ENCODE data around the gene IL1A. TPM values are rescaled to one million over a fixed set of nuclear protein-coding genes. Genes with fewer than 3 reads are reported as not detected.
A peak's percentile ranks its signal among the peaks of the same experiment; 100 is the strongest.

The IL1A gene
- total RNA-seq, 1 experiment from 2014 or later: 6.3 TPM

DNA sequence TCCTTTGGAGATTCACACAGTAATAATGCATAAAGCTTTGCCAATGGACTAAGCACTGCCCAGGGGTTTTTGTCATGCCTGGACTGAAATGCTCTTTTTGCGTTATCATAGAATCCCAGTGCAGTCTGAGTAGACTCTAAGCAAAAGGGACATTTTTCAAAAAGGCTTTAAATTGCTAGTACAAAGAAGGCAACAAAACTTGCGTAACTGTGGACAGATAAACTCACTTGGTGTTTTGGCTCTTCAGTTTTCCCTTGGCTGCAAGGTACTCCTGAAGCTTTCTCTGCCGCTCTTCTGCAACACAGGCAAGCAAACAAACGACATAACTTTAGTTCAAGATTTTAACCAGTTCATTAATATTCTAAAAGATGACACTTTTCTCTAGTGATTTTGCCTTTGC lies 22.0 kb downstream of the IL1A start:
- Histone ChIP-seq H3K4me3 (ENCODE audit: low read depth, low read length, poor library complexity, severe bottlenecking) (peak overlapping the region; percentile 84), H3K27me3 (replicated peaks; ENCODE audit: insufficient read depth, low read depth, low read length, poor library complexity) (no peaks in the 10 kb centered on the region), H3K27ac (ENCODE audit: low read depth, low read length, poor library complexity, severe bottlenecking) (no peak overlapping the region), H3K9me3 (ENCODE audit: low read depth, low read length, poor library complexity, severe bottlenecking) (no peaks in the 10 kb centered on the region), H3K4me1 (ENCODE audit: insufficient read depth, low read length, poor library complexity, severe bottlenecking) (peaks cover 10% of the 10 kb centered on the region), H3K36me3 (ENCODE audit: insufficient read depth, low read length, poor library complexity, severe bottlenecking) (peaks cover 46% of the 10 kb centered on the region)
- intact Hi-C loops (cut with micrococcal nuclease; ENCODE audit: unreplicated experiment): no loop called here
- ChIA-PET POLR2A (ENCODE audit: low non-redundant PET) (no interaction called here), CTCF (interaction anchor here (0.6 kb wide), 1 partner anchor 123 kb away, joined by 3 read pairs; no protein-coding TSS in a partner anchor)
- BruUV-seq (replicated peaks): TSS peak; percentile 2
- no peak for TF ChIP-seq EZH2 (IDR thresholded peaks at IDR 0.05; ENCODE audit: borderline replicate concordance, low read depth, low read length, poor library complexity, severe bottlenecking)
- no peak for TF ChIP-seq CTCF (conservative IDR thresholded peaks at IDR 0.05; ENCODE audit: low read depth, low read length)
- DNase-seq (ENCODE audit: low spot score): no peak

DNA sequence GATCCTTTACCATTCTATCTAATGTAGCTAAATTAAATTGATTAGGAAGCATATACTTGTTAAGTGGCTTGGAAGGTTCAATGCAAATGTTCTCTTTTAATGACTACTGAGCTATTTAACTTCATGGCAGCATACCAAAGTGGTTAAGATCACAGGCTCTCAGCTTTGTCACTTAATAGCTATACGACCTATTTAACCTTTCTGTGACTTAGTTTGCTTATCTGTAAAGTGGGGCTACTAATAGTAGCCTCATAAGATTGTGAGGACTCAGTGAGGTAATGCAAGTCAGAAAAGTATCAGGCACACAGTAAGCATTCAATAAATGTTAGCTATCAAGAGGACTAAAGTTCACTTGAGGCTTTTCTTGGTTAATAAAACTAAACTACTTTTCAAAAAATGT lies 24.1 kb downstream of the IL1A start:
- Histone ChIP-seq H3K9me3 (ENCODE audit: low read depth, low read length, poor library complexity, severe bottlenecking) (no peaks in the 10 kb centered on the region), H3K27ac (ENCODE audit: low read depth, low read length, poor library complexity, severe bottlenecking) (no peak overlapping the region), H3K36me3 (ENCODE audit: insufficient read depth, low read length, poor library complexity, severe bottlenecking) (peaks cover 67% of the 10 kb centered on the region), H3K4me3 (ENCODE audit: low read depth, low read length, poor library complexity, severe bottlenecking) (no peak overlapping the region), H3K4me1 (ENCODE audit: insufficient read depth, low read length, poor library complexity, severe bottlenecking) (peaks cover 8% of the 10 kb centered on the region), H3K27me3 (replicated peaks; ENCODE audit: insufficient read depth, low read depth, low read length, poor library complexity) (no peaks in the 10 kb centered on the region)
- no peak for DNase-seq (ENCODE audit: low spot score)
- ChIA-PET CTCF (no interaction called here), POLR2A (ENCODE audit: low non-redundant PET) (interaction anchor here (0.6 kb wide), 1 partner anchor 90 kb away, joined by 3 read pairs; no protein-coding TSS in a partner anchor)
- intact Hi-C loops (cut with micrococcal nuclease; ENCODE audit: unreplicated experiment): no loop called here
- TF ChIP-seq CTCF (conservative IDR thresholded peaks at IDR 0.05; ENCODE audit: low read depth, low read length) (no peak), EZH2 (IDR thresholded peaks at IDR 0.05; ENCODE audit: borderline replicate concordance, low read depth, low read length, poor library complexity, severe bottlenecking) (no peak)
- no TSS peak for BruUV-seq (replicated peaks)

DNA sequence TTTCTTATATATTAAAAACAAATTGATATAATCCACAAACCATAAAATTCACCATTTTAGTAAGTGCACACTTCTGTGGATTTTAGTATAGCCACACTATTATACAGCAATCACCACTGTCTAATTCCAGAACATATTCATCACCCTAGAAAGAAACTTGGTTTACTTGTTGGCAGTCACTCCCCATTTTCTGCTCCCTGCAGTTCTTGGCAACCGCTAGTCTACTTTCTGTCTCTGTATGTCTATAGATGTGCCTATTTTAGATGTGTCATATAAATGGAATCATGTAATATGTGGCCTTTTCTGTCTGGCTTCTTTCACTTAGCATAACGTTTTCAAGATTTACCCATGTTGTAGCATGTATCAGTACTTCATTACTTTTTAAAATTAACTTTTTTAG lies 25.6 kb downstream of the IL1A start:
- no TSS peak for BruUV-seq (replicated peaks)
- Histone ChIP-seq H3K27ac (ENCODE audit: low read depth, low read length, poor library complexity, severe bottlenecking) (no peak overlapping the region), H3K9me3 (ENCODE audit: low read depth, low read length, poor library complexity, severe bottlenecking) (no peaks in the 10 kb centered on the region), H3K4me1 (ENCODE audit: insufficient read depth, low read length, poor library complexity, severe bottlenecking) (peaks cover 6% of the 10 kb centered on the region), H3K27me3 (replicated peaks; ENCODE audit: insufficient read depth, low read depth, low read length, poor library complexity) (no peaks in the 10 kb centered on the region), H3K36me3 (ENCODE audit: insufficient read depth, low read length, poor library complexity, severe bottlenecking) (peaks cover 81% of the 10 kb centered on the region), H3K4me3 (ENCODE audit: low read depth, low read length, poor library complexity, severe bottlenecking) (no peak overlapping the region)
- DNase-seq (ENCODE audit: low spot score): no peak
- POLR2A ChIA-PET (ENCODE audit: low non-redundant PET): no interaction called here
- intact Hi-C loops (cut with micrococcal nuclease; ENCODE audit: unreplicated experiment): no loop called here
- CTCF ChIA-PET: no interaction called here
- TF ChIP-seq EZH2 (IDR thresholded peaks at IDR 0.05; ENCODE audit: borderline replicate concordance, low read depth, low read length, poor library complexity, severe bottlenecking) (no peak), CTCF (conservative IDR thresholded peaks at IDR 0.05; ENCODE audit: low read depth, low read length) (no peak)
